Prostate gland (tissue), 2 donors: ENCODE results near the gene NAP1L4.

Experiments used
- CTCF ChIP-seq, 4 experiments: fragments of 200-600 bp in 2 of 4; fragments of 450-650 bp in 2 of 4; sonication (generic) in 2 of 4; IDR thresholded peaks; 1 replicate in 3 of 4; 2 replicates in 1 of 4; pipeline ENCODE4 v1.5.1; 2016 to 2019; ENCODE audit warnings: antibody characterized with exemption in 4 of 4, mild to moderate bottlenecking in 2 of 4, moderate library complexity in 2 of 4
- POLR2A ChIP-seq: fragments of 450-650 bp; IDR thresholded peaks from one replicate; pipeline ENCODE4 v1.6.1; 2016; ENCODE audit warnings: antibody characterized with exemption, mild to moderate bottlenecking

GRCh38 chr11:2963112-2963754, 28.9 kb downstream of the NAP1L4 start:
- TF ChIP-seq POLR2A (no peak), CTCF (IDR thresholded peaks at IDR 0.05) (no peak)
